ENCODE data around the gene CDY1B. TPM values are rescaled to one million over a fixed set of nuclear protein-coding genes. Genes with fewer than 3 reads are reported as not detected.
"Not testable (repeated sequence)": the region's sequence is repeated elsewhere in the genome, so short reads cannot be mapped to it uniquely, and the experiment has no call there.

Gene CDY1B
- not detected in 2 replicates for total RNA-seq

GRCh38 chrY:24047919-24048318 is at the start of gene CDY1B:
Gene CDY1B, minus strand, starts transcription at chrY:24048019. Its CDS starts 331 bp downstream, at chrY:24047688.
- not testable (repeated sequence) for H3K27ac ChIP-seq (ENCODE audit: low read depth, low read length); H3K36me3 ChIP-seq (ENCODE audit: insufficient read depth, low read length); H3K79me2 ChIP-seq (ENCODE audit: insufficient read depth, low read length); H3K9me3 ChIP-seq (ENCODE audit: low read depth, low read length); H4K20me1 ChIP-seq (ENCODE audit: insufficient read depth, low read length); H2AFZ ChIP-seq (ENCODE audit: low read length); H3K4me2 ChIP-seq (ENCODE audit: insufficient read depth, low read length); H3K4me3 ChIP-seq (ENCODE audit: insufficient read depth, low read length); H3K4me1 ChIP-seq (ENCODE audit: insufficient read depth, low read length); DNase-seq (ENCODE audit: insufficient read length, low spot score, missing footprints); H3K27me3 ChIP-seq (ENCODE audit: insufficient read depth, low read length)

GRCh38 chrY:24049525-24049924 is 1.7 kb upstream of the CDY1B start:
- not testable (repeated sequence) for H3K27me3 ChIP-seq (ENCODE audit: insufficient read depth, low read length); H3K4me1 ChIP-seq (ENCODE audit: insufficient read depth, low read length); DNase-seq (ENCODE audit: insufficient read length, low spot score, missing footprints); H3K27ac ChIP-seq (ENCODE audit: low read depth, low read length); H2AFZ ChIP-seq (ENCODE audit: low read length); H3K4me2 ChIP-seq (ENCODE audit: insufficient read depth, low read length); H3K4me3 ChIP-seq (ENCODE audit: insufficient read depth, low read length); H4K20me1 ChIP-seq (ENCODE audit: insufficient read depth, low read length); H3K9me3 ChIP-seq (ENCODE audit: low read depth, low read length); H3K36me3 ChIP-seq (ENCODE audit: insufficient read depth, low read length); H3K79me2 ChIP-seq (ENCODE audit: insufficient read depth, low read length)

GRCh38 chrY:24043209-24043608 is 4.6 kb downstream of the CDY1B start:
- not testable (repeated sequence) for H3K79me2 ChIP-seq (ENCODE audit: insufficient read depth, low read length); H3K36me3 ChIP-seq (ENCODE audit: insufficient read depth, low read length); H3K4me1 ChIP-seq (ENCODE audit: insufficient read depth, low read length); H3K27ac ChIP-seq (ENCODE audit: low read depth, low read length); H3K9me3 ChIP-seq (ENCODE audit: low read depth, low read length); H4K20me1 ChIP-seq (ENCODE audit: insufficient read depth, low read length); H3K27me3 ChIP-seq (ENCODE audit: insufficient read depth, low read length); H2AFZ ChIP-seq (ENCODE audit: low read length); H3K4me3 ChIP-seq (ENCODE audit: insufficient read depth, low read length); DNase-seq (ENCODE audit: insufficient read length, low spot score, missing footprints); H3K4me2 ChIP-seq (ENCODE audit: insufficient read depth, low read length)

GRCh38 chrY:24039008-24039718 is 8.7 kb downstream of the CDY1B start:
- H3K27me3 ChIP-seq (ENCODE audit: insufficient read depth, low read length); H3K36me3 ChIP-seq (ENCODE audit: insufficient read depth, low read length); DNase-seq (ENCODE audit: insufficient read length, low spot score, missing footprints); H2AFZ ChIP-seq (ENCODE audit: low read length); H4K20me1 ChIP-seq (ENCODE audit: insufficient read depth, low read length); H3K4me2 ChIP-seq (ENCODE audit: insufficient read depth, low read length); H3K27ac ChIP-seq (ENCODE audit: low read depth, low read length); H3K4me3 ChIP-seq (ENCODE audit: insufficient read depth, low read length); H3K79me2 ChIP-seq (ENCODE audit: insufficient read depth, low read length); H3K4me1 ChIP-seq (ENCODE audit: insufficient read depth, low read length); H3K9me3 ChIP-seq (ENCODE audit: low read depth, low read length): not testable (repeated sequence)

- not testable (repeated sequence) for H4K20me1 ChIP-seq (ENCODE audit: insufficient read depth, low read length); H3K4me3 ChIP-seq (ENCODE audit: insufficient read depth, low read length); H3K4me2 ChIP-seq (ENCODE audit: insufficient read depth, low read length); H3K79me2 ChIP-seq (ENCODE audit: insufficient read depth, low read length); H3K27ac ChIP-seq (ENCODE audit: low read depth, low read length); H3K27me3 ChIP-seq (ENCODE audit: insufficient read depth, low read length); H3K9me3 ChIP-seq (ENCODE audit: low read depth, low read length); H3K4me1 ChIP-seq (ENCODE audit: insufficient read depth, low read length); DNase-seq (ENCODE audit: insufficient read length, low spot score, missing footprints); H2AFZ ChIP-seq (ENCODE audit: low read length); H3K36me3 ChIP-seq (ENCODE audit: insufficient read depth, low read length)
Observed at GRCh38 chrY:24026212-24027103, 21.4 kb downstream of the CDY1B start.

All from osteoblast (primary cell).